ENCODE results near the gene TBC1D16. TPM values are rescaled to one million over a fixed set of nuclear protein-coding genes. Genes with fewer than 3 reads are reported as not detected.
A peak's percentile ranks its signal among the peaks of the same experiment; 100 is the strongest.

TBC1D16 gene
- total RNA-seq, 1 experiment from 2014 or later: 96.1 TPM

- TF ChIP-seq HMGXB4 (CRISPR knock-in tag; IDR thresholded peaks at IDR 0.05): no peak
These were observed 121.5 kb downstream of the TBC1D16 start (continued) for GRCh38 chr17:79913896-79914812.

GRCh38 chr17:79913451-79913850 is 122.2 kb downstream of the TBC1D16 start:
- DNase-seq (ENCODE audit: low spot score) (no peak), ATAC-seq (no peak)
- no peak overlapping the region for H3K27ac Mint-ChIP-seq
- peaks cover 4% of the 10 kb centered on the region; the same call in 1 of the 2 replicates for H3K4me1 Mint-ChIP-seq
- no peak for TF ChIP-seq ATF6 (CRISPR knock-in tag; IDR thresholded peaks at IDR 0.05)
- no peak for TF ChIP-seq ZNF263 (CRISPR knock-in tag; IDR thresholded peaks at IDR 0.05; ENCODE audit: low read depth)
- no peak for TF ChIP-seq ZNF396 (CRISPR knock-in tag; IDR thresholded peaks at IDR 0.05; ENCODE audit: borderline replicate concordance)
- H3K4me3 Mint-ChIP-seq: no peak overlapping the region
- no peaks in the 10 kb centered on the region for H3K27me3 Mint-ChIP-seq (ENCODE audit: low read depth)
- no peaks in the 10 kb centered on the region for H3K36me3 Mint-ChIP-seq
- ChIA-PET CTCF (interaction anchor here (1.0 to 2.2 kb wide), 2 partner anchors 57 to 68 kb away, joined by 3 to 5 read pairs; no protein-coding TSS in a partner anchor), POLR2A (no interaction called here)
- H3K9me3 Mint-ChIP-seq: no peaks in the 10 kb centered on the region

GRCh38 chr17:79912552-79913330 is 122.9 kb downstream of the TBC1D16 start:
- ChIA-PET POLR2A (no interaction called here), CTCF (interaction anchor here (0.6 to 2.2 kb wide), 3 partner anchors 58 to 78 kb away, joined by 3 to 5 read pairs (median 3); no protein-coding TSS in a partner anchor)
- ATAC-seq (no peak), DNase-seq (ENCODE audit: low spot score) (no peak)
- no peaks in the 10 kb centered on the region for H3K27me3 Mint-ChIP-seq (ENCODE audit: low read depth)
- no peak for TF ChIP-seq ZNF532 (CRISPR knock-in tag; IDR thresholded peaks at IDR 0.05; ENCODE audit: borderline replicate concordance)
- no peaks in the 10 kb centered on the region for H3K9me3 Mint-ChIP-seq
- H3K36me3 Mint-ChIP-seq: no peaks in the 10 kb centered on the region
- H3K27ac Mint-ChIP-seq: no peak overlapping the region
- H3K4me3 Mint-ChIP-seq: no peak overlapping the region
- peaks cover 9% of the 10 kb centered on the region for H3K4me1 Mint-ChIP-seq

GRCh38 chr17:79911430-79912399 is 124.0 kb downstream of the TBC1D16 start:
- POLR2A ChIA-PET: no interaction called here
- CTCF ChIA-PET: interaction anchor here (1.5 kb wide), 1 partner anchor 12 kb away, joined by 3 read pairs; no protein-coding TSS in a partner anchor
- Mint-ChIP-seq H3K27me3 (ENCODE audit: low read depth) (no peaks in the 10 kb centered on the region), H3K4me3 (no peak overlapping the region), H3K36me3 (no peaks in the 10 kb centered on the region), H3K9me3 (no peaks in the 10 kb centered on the region), H3K4me1 (peaks cover 14% of the 10 kb centered on the region), H3K27ac (peak overlapping the region; percentile 80; the same call in 1 of the 2 replicates)
- TF ChIP-seq TEAD4 (CRISPR knock-in tag; IDR thresholded peaks at IDR 0.05) (no peak), CREB1 (CRISPR knock-in tag; IDR thresholded peaks at IDR 0.05) (no peak), NFYB (CRISPR knock-in tag; conservative IDR thresholded peaks at IDR 0.05; ENCODE audit: low read depth) (no peak), FOXK1 (CRISPR knock-in tag; IDR thresholded peaks at IDR 0.05) (no peak), EMX1 (CRISPR knock-in tag; IDR thresholded peaks at IDR 0.05) (no peak), ZBTB21 (CRISPR knock-in tag; IDR thresholded peaks at IDR 0.05; ENCODE audit: borderline replicate concordance) (no peak)
- ATAC-seq (no peak), DNase-seq (ENCODE audit: low spot score) (no peak)
